ENCODE data around the gene MICU2. TPM values are rescaled to one million over a fixed set of nuclear protein-coding genes. Genes with fewer than 3 reads are reported as not detected.

MICU2 gene
- total and polyA plus RNA-seq, 10 of the 15 experiments (the other 5 are each of a cell fraction or from before 2014, with no cell fraction given) = 17.7 to 56.6 (median 43.8) TPM

- ChIA-PET POLR2A (no interaction called here), SMC1A (ENCODE audit: uncharacterized antibody, unreplicated experiment) (no interaction called here), CTCF (interaction anchor here (0.6 kb wide), 1 partner anchor 1580 kb away, joined by 4 read pairs; no protein-coding TSS in a partner anchor), RAD21 (ENCODE audit: unreplicated experiment) (no interaction called here)
- Histone ChIP-seq H2AFZ (ENCODE audit: control insufficient read depth, low read depth, low read length) (no peak overlapping the region), H3K4me2 (ENCODE audit: control insufficient read depth, insufficient read depth) (no peak overlapping the region), H3K4me1 (ENCODE audit: control insufficient read depth, insufficient read depth, low read length) (no peaks in the 10 kb centered on the region), H3K4me3 (no peak overlapping the region), H3K36me3 (ENCODE audit: control insufficient read depth in 2 of 2, insufficient read depth in 2 of 2, low read length in 1 of 2) (peaks cover 1 to 7% of the 10 kb centered on the region in 2 experiments; a peak in 2 of 4 replicates), H4K20me1 (ENCODE audit: control insufficient read depth, insufficient read depth) (no peaks in the 10 kb centered on the region), H3K9ac (ENCODE audit: control insufficient read depth, insufficient read depth, low read length) (no peak overlapping the region), H3K27me3 (replicated peaks in 1 of 2; ENCODE audit: control insufficient read depth in 2 of 2, insufficient read depth in 2 of 2, low read length in 1 of 2) (no peaks in the 10 kb centered on the region), H3K27ac (ENCODE audit: control insufficient read depth, insufficient read depth) (no peak overlapping the region), H3K9me3 (replicated peaks; ENCODE audit: control insufficient read depth, insufficient read depth, low read length) (no peaks in the 10 kb centered on the region), H3K79me2 (ENCODE audit: control insufficient read depth, insufficient read depth, low read length) (no peaks in the 10 kb centered on the region)
- BruUV-seq (replicated peaks) = no TSS peak
- WGBS (ENCODE audit: insufficient coverage, insufficient replicate concordance, low lambda C conversion rate, missing lambda C conversion rate) = 92% methylated on average over 2 of the region's 2 CpGs
- in situ Hi-C loops (cut with MboI) (no loop called here), intact Hi-C loops (cut with micrococcal nuclease; ENCODE audit: unreplicated experiment) (no loop called here)
- ATAC-seq (no peak), DNase-seq (ENCODE audit: low read depth, low spot score) (no peak), FAIRE-seq (no peak)
- TF ChIP-seq NBN (IDR thresholded peaks at IDR 0.05) (no peak), CEBPB (IDR thresholded peaks at IDR 0.05; ENCODE audit: borderline replicate concordance in 1 of 2, low read depth in 2 of 2, low read length in 2 of 2) (no peak), RBBP5 (conservative IDR thresholded peaks at IDR 0.05) (no peak), CREM (IDR thresholded peaks at IDR 0.05; ENCODE audit: low read depth) (no peak), MEF2A (IDR thresholded peaks at IDR 0.05; ENCODE audit: insufficient read depth, low read depth, low read length) (no peak), SUPT20H (IDR thresholded peaks at IDR 0.05; ENCODE audit: borderline replicate concordance, control insufficient read depth, low read depth, low read length) (no peak)
These were observed 87.2 kb downstream of the MICU2 start for GRCh38 chr13:21516805-21517204.

- no TSS peak for BruUV-seq (replicated peaks)
- no peak for TF ChIP-seq TARDBP (IDR thresholded peaks at IDR 0.05; ENCODE audit: borderline replicate concordance)
- no peak for TF ChIP-seq REST (IDR thresholded peaks at IDR 0.05; ENCODE audit: low read depth, low read length)
- no peak for TF ChIP-seq MLLT1 (IDR thresholded peaks at IDR 0.05)
- no peak for TF ChIP-seq BMI1 (IDR thresholded peaks at IDR 0.05; ENCODE audit: borderline replicate concordance)
- no peak for TF ChIP-seq BHLHE40 (IDR thresholded peaks at IDR 0.05; ENCODE audit: borderline replicate concordance in 1 of 2, low read depth in 2 of 2, low read length in 1 of 2)
These were observed 92.1 kb downstream of the MICU2 start for GRCh38 chr13:21511849-21512248.

More at GRCh38 chr13:21511849-21512248, 92.1 kb downstream of the MICU2 start:
- ChIA-PET CTCF (no interaction called here), POLR2A (no interaction called here), SMC1A (ENCODE audit: uncharacterized antibody, unreplicated experiment) (no interaction called here), RAD21 (ENCODE audit: unreplicated experiment) (no interaction called here)
- 100% methylated on average over 4 of the region's 4 CpGs for WGBS (ENCODE audit: insufficient coverage, insufficient replicate concordance, low lambda C conversion rate, missing lambda C conversion rate)
- DNase-seq (ENCODE audit: low read depth, low spot score) = no peak
- FAIRE-seq = no peak
- no peaks in the 10 kb centered on the region for H4K20me1 ChIP-seq (ENCODE audit: control insufficient read depth, insufficient read depth)
- ATAC-seq = no peak
- H3K9me3 ChIP-seq (replicated peaks; ENCODE audit: control insufficient read depth, insufficient read depth, low read length) = no peaks in the 10 kb centered on the region
- in situ Hi-C loops (cut with MboI) (no loop called here), intact Hi-C loops (cut with micrococcal nuclease; ENCODE audit: unreplicated experiment) (no loop called here)
- no peak overlapping the region for H3K27ac ChIP-seq (ENCODE audit: control insufficient read depth, insufficient read depth)
- H3K4me1 ChIP-seq (ENCODE audit: control insufficient read depth, insufficient read depth, low read length) = no peaks in the 10 kb centered on the region
- H2AFZ ChIP-seq (ENCODE audit: control insufficient read depth, low read depth, low read length) = no peak overlapping the region
- no peak overlapping the region for H3K9ac ChIP-seq (ENCODE audit: control insufficient read depth, insufficient read depth, low read length)
- H3K27me3 ChIP-seq (replicated peaks in 1 of 2; ENCODE audit: control insufficient read depth in 2 of 2, insufficient read depth in 2 of 2, low read length in 1 of 2) = no peaks in the 10 kb centered on the region
- H3K4me3 ChIP-seq = no peak overlapping the region
- no peaks in the 10 kb centered on the region for H3K79me2 ChIP-seq (ENCODE audit: control insufficient read depth, insufficient read depth, low read length)
- no peak overlapping the region for H3K4me2 ChIP-seq (ENCODE audit: control insufficient read depth, insufficient read depth)
- peaks cover 3 to 6% of the 10 kb centered on the region in 2 experiments; a peak in 3 of 4 replicates for H3K36me3 ChIP-seq (ENCODE audit: control insufficient read depth in 2 of 2, insufficient read depth in 2 of 2, low read length in 1 of 2)

All from GM12878 (cell line).